GM19023 (cell line): ENCODE measurements around the gene TTN.

Experiments used
- ATAC-seq: cut with Tn5 transposase; IDR thresholded peaks from one replicate; pipeline ENCODE4 v1.9.1; 2021; ENCODE audit warnings: mild to moderate bottlenecking, moderate library complexity; ENCODE audit not compliant: unreplicated experiment

The TTN gene

DNA sequence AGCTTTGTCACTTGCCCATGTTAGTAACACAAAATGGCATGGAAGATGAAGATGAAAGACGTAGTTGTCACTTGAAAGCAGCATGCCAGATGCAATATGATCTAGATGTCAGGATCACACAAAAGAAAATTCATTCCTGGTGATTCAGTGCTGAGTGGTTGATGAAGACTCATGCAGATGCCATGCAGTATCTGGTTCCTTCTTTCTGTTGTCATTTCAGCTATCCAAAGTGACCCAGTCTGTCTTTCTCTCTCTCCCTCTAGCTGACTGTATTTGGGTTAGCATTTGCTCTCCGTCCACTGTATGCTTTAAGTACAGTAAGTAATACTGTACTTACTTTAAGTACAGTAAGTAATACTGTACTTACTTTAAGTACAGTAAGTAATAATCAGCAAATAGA lies 50.4 kb downstream of the TTN start:
- ATAC-seq = no peak

DNA sequence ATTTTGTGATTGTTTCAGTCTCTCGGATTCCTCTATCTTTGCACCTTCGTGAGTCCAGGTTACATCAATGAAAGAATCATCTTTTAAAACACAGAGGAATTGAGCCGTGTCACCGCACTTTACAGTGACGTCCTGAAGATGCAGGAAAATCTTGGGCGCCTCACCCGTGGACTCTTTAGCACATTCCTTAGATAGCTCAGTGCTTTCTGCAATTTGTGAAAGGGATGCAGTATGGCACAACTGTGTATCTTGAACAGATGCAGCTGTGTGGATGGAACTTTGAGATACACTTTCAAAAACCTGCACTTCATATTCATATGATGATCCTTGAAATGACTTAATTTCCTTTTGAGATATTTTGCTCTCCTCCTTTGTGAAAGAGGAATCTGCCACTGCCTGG lies 50.9 kb downstream of the TTN start:
- ATAC-seq = no peak

DNA sequence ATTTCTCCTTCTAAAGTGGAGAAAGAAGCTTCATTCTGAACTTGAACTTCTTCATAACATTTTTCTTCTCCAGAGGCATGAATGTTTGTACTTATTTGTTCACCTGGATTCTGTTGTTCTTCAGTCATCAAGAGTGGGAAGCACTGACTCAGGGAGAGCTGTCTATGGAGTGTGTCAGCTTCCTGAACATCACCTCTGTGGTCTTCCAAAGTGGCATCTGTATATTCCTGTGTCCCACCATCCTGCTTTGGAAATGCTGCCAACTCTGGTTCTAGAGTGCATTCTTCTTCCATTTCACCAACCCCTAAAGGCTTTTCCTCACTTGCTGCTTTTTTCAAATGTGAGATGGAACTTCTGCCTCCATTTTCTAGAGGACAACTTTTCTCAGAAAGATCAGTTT lies 59.5 kb downstream of the TTN start:
- no peak for ATAC-seq

DNA sequence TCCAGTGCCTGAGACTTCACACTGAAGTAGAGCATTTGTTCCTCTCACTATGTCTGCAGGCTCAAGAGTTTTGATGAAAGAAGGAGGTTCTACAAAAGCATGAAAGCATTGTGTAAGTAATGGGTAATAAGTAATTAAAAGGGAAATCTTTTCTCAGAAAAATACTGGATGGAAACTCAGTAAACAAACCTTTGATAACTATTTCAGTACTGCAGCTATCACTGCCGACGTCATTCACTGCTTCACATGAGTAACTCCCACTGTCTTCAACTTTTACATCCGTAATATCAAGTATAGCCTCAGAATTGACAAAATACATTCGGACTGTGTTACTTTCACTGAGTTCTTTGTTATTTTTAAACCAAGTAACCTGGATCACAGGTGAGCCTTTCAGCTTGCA lies 72.7 kb downstream of the TTN start:
- ATAC-seq = no peak

DNA sequence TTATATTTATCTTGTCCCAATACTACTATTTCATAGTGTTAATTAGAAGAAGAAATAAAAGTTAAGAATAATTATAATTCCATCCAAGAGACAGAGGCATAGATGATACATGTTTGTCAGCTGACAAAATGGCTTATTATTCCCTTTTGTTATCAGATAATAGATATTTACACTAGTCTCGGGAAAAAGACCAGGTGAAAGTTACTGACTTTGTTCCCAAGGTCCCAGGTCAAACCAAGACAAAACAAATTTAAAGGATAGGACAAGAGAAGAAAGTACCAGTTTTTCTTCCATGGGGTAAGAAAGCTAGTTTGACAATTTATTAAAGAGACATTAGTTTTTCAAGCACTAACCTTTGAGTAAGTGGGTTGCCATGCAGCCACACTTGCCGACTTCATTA lies 73.2 kb downstream of the TTN start:
- ATAC-seq = no peak

DNA sequence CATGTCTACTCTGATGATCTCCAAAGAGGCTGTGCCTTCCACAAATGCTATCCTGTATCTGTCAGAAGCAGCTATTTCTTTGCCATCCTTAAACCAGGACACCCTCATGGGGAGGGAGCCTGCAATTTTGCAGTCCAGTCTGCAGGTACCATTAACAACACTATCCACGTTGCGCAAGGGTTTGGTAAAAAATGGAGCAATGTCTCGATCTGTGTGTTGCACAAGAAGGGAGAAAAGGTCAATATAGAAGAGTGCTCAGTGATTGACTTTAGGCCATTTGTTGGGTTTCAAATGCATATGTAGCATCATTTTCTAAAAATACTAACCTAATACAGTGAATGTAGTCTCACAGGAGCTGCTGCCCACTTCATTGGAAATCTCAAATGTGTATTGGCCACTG lies 74.3 kb downstream of the TTN start:
- no peak for ATAC-seq

DNA sequence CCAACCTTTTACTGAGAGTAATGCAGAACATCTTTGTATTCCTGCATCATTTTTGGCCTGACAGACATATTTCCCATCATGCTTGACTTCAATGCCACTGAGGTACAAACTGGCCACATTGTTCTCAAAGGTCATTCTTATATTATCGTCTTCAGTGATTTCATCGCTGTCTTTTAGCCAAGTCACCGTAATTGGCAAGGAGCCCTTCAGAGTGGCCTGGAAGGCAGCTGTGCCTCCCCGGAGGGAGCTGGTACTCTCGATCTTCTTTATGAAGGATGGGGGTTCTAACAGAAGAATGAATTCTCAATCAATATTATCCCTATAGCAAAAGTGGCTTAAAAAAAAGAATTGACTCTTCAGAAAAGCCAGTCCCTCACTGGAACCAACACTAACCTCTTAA lies 75.9 kb downstream of the TTN start:
- no peak for ATAC-seq

DNA sequence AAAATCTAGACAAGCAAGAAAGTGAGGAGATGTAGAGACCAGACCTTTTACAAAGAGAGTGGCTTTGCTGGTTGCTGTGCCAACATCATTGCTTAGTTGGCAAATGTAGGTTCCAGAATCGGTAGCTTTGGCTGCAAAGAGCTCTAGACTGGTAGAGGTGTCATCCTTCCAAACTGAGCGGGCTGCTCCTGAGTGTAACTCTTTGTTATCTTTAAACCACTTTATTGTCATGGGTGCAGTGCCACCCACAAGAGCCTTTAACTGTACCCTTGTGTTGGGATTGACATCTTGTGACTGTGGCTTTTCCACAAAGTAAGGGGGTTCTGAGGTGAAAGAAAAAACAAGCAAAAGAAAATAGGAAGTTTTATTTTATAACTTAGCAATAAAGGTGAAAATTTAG lies 77.2 kb downstream of the TTN start:
- ATAC-seq = no peak

DNA sequence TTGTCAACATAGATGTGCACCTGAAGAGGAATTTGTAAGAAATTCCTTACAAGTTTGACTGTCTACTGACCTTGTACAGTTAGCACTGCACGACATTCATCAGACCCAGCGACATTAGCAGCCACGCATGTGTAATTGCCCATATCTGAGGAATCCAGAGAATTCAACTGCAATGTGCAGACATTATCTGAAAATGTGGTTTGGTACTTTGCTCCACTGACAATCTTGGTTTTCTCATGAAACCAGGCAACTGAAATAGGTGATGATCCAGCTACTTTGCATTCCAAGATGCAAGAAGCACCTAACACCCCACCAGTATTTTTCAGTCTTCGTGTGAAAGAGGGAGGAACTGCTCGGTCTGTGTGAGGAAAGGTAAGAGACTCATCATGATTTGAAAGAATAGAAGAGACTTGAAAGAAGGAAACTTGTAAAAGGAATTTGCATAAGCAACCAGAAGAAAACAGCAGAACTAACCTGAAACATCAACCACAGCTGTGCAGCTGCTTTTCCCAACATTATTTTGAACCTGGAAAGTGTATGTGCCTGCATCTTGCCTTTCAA lies 83.4 kb downstream of the TTN start:
- no peak for ATAC-seq

DNA sequence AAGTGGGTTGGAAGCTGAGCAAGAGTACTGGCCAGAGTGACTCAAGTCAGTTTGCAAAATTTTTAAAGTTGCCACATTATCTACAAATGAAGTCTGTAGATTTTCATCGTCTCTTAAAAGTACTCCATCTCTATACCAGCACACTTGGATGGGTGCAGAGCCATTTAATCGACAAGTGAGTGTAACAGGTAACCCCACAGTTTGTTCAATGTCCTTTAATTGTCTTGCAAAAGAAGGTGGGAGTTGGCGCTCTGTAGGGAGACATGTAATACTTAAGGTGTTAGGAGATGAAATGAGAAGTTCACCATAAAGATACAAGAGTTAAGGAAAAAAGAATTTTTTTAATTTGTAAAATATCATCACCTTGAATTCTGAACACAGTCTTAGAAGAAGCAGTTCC lies 84.9 kb downstream of the TTN start:
- no peak for ATAC-seq

DNA sequence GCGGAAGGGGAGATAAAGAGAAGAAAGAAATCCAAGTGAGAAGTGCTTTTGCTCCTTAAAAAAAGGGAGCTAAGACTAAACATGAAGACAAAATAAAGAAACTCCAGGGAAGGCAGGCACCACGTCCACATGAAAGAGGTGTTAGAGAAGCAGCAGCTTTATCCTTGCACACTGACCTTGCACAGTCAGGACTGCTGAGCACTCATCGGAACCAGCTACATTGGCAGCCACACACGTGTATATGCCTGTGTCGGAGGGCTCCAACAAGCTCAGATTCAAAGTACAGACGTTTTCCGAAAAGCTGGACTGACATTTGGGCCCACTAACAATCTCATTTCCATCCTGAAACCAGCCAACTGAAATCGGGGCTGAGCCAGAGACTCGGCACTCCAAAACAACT lies 88.2 kb downstream of the TTN start:
- no peak for ATAC-seq

DNA sequence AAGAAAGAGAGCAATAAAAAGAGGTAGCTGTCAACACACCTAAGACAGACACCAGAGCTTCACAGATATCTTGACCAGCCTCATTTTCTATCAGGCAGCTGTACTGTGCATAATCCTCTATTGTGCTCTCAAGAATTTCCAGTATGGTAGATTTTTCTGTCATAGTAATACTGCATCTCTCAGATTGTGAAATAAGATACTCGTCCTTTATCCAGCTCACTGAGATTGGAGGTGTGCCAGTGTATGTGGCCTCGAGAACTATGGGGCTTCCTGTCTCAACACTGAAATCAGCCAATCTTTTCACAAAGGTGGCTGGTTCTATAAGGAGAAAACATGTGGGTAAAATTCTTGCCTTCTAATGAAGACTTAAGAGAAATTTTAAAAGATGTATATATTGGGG lies 88.9 kb downstream of the TTN start:
- no peak for ATAC-seq

DNA sequence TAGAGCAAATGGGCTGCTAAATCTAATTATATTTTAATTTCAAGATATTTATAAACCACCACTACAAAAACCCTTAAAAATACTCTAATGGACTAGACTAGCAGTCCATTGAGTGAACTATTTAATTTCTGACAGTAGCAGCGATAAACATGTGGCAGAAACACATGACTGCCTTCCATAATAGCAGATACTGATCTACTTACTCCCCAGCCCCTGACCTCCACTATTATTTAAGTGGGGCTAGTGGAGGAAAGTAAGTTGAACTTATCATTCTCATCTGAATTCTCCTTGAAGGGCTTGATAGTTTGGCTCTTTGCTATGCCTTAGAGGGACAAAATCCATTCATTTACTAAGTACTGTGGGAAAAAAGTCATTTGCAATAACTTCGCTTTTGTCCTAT lies 90.8 kb downstream of the TTN start:
- no peak for ATAC-seq

DNA sequence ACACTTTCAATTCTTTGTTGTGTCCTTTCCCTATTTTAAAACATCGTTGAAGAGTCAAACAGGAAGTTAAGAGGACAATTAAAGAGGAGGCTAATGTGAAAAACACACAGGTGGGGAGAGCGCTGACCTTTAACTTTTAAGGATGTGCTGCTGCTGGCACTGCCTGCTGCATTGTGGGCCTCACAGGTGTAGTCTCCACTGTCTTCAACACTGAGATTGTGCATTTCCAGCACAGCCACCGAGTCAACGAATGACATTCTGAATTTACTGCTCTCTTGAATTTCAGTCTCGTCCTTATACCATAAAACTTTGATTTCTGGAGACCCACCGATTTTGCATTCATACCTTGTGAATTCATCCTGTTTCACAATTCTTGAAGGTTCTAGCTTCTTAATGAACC lies 91.9 kb downstream of the TTN start:
- ATAC-seq = no peak

DNA sequence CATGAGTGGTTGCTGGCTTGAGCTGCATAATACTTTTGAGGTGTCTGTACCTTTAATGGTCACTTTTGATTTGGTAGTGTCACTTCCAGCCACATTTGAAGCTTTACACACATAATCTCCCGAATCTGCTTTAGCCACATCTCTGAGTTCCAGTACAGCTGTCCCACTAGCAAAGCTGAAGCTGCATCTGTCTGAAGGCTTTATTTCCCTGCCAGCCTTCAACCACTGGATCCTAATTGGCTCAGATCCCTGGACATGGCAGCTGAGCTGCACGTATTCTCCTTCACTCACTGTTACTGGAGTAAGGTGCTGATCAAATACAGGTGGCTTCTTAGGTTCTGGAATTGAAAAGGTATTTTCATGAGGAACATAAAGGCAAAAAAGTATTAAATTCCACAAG lies 99.7 kb downstream of the TTN start:
- ATAC-seq = no peak

DNA sequence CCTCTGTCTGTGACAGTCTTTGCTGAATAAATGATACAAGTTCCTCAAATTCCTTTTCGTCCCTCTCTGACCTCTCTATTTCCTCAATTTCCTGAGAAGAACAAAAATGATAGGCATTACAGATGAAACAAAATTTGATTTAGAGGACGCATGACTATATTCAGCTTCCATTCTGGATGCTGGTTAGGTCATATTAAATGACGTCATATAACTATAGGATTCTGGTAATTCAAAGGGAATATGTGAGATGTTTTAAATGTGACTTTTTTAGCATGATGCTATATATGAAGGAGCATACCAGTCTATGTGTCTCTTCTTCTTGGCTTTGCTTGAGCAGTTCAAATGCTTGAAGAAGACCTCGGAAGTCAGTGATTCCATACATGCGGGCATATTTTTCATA lies 102.3 kb downstream of the TTN start:
- ATAC-seq = no peak

DNA sequence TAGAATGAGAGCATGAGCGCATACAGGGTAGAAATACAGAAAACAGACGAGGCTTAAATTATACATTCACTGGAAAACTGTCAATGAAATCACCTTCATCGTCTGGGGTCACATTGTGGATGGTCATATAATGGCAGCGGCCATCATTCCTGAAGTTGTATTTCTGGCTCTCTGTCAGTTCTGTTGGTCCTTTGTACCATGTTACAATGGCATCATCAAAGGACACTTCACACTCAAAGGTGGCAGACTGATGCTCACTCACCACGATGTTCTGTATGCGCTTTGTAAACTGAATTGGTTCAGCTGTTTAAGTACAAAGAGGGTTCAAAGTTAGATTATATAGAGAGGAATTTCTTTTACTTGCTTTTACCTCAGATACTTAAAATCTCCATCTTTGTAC lies 104.9 kb downstream of the TTN start:
- ATAC-seq = no peak

DNA sequence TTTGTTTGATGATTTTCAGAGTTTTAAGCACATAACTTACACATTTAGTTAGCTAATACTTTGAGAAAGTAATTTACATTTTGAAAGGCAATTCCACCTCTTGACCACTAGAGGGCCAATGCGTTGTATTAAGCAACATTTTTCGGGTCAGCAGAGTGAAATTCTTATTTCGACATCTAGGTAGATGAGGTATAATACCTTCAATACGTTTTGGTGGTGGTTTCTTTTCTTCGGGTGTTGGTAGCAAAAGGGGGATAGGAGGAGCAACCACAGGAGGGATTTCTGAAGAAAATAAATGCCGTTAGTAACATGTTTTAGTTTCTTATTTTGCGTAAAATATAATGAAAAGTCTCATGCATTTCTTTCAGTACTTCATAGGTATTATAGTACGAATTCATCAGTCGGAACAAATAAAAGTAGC lies 106.3 kb downstream of the TTN start:
- no peak for ATAC-seq

DNA sequence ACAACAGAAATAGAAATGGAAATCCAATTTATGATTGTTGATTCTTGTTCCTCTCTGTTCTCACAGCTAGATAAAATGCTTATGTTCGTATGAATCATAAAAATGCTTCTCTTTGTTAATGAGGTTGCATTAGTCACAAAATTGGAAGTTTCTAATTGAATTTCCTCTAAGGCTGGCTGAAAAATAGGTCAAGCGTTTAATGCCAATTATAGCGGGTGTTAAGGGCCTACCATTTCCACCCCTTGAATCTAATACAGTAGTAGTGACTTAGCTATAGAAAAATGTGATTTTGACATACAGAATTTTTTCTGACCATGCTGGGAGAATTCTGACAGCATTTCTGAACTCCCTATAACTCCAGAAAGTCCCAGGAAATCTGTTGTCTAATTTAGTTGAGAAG lies 107.1 kb downstream of the TTN start:
- no peak for ATAC-seq

DNA sequence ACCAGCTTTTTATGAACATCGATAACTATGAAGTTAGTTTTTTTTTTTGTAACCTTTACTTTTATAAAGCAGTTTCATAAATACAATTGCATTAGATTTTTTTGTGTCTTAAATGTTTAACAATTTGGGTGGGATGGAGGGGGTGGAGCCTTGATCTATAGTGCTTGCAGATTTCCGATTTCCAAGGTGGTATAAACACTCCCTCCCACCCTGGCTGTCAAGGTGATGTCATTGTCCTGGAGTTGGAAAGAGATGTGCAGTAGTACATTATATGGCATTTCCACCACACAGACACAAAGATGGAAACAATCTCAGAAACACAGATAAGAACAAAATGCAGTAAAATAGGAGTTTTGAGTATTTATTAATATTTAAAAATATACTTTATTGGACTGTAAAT lies 114.4 kb downstream of the TTN start:
- ATAC-seq = no peak

DNA sequence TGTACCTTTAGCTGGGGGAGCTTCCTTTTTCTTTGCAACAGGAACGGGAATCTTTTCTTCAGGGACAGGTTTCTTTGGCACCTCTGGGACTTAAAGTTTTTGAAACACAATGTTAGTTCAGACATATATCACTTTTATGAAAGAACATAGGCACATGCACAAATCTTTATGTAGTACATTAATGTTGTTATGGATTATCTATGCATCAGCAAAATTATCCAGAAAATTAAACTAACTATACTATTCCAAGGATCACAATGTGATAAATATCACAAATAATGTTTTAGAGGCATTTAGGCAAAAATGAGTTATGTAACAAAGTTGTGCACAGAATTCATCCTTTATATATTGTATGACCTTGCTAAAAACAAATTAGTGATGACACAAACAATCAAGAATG lies 117.4 kb downstream of the TTN start:
- ATAC-seq = no peak

DNA sequence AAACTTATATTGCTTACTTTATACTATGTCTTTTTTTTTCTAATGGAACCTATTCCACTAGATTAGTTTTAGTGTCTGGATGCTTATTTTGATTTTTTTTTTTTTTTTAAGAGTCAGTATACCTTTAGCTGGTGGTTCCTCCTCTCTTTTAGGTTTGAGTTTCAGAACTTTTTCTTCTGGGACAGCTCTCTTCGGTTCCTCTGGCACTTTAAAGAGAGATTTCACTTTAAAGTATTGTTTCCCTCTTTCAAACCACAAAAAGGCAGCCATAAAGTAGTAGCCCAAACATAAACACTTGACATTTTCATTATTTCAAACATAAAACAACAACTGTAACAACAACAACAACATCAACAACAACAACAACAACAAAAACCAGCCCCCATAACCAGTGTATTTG lies 123.3 kb downstream of the TTN start:
- no peak for ATAC-seq

DNA sequence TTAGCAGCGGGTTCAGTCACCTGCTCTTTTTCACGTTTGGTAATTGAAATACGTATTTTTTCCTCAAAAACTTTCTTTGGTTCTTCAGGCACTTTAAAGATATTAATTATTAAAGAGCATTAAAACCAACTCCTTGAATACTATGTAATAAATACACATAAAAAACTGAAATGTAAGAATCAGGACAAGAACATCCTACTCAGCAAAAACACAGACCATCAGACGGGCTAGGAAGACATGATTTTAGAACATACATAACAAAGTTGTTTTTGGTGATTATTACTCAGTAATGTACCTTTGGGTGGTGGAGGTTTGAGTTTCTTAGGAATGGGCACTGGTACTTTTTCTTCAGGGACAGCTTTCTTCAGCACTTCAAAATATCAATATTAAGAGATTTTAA lies 126.1 kb downstream of the TTN start:
- ATAC-seq = no peak

DNA sequence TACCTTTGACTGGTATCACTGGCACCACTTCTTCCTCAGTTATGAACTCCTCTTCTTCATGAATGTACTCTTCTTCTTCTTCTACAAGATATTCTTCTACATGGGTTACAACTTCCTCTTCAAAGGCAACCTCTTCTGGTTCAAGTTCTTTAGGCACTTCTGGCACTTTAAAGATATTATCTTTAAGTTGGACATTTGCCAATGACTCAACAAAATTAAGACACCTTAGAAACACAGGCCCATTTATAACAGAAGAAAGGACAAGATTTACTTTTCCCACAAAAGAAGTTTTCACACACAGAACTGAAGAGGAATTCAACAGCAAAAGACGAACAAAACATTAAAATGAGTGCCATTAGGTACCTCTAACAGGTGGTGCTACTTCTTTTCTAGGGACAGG lies 127.3 kb downstream of the TTN start:
- ATAC-seq = no peak
